WTC11 (cell line): Measurements from ENCODE around the gene ITGB4. TPM values are rescaled to one million over a fixed set of nuclear protein-coding genes. Genes with fewer than 3 reads are reported as not detected.

Source experiments
- ATAC-seq: fragments of 200-7000 bp; cut with Tn5 transposase; 2 replicates; pipeline ENCODE4 v1.10.0; 2021; ENCODE audit warnings: mild to moderate bottlenecking, moderate library complexity
- CTCF ChIA-PET: fragments of 300-600 bp; sonication (Branson Sonifier 250); formaldehyde crosslinking; loops from one replicate; lab custom pipeline; 2021; ENCODE audit warnings: antibody characterized with exemption; lab: Charles Lee
- POLR2A ChIA-PET: fragments of 350-600 bp; sonication (Branson Sonifier 250); formaldehyde crosslinking; loops from one replicate; lab custom pipeline; 2021; ENCODE audit warnings: antibody characterized with exemption; lab: Charles Lee
- DNase-seq: peaks from one replicate; pipeline ENCODE4 v3.0.0; 2021; ENCODE audit warnings: low spot score
- H3K27ac Mint-ChIP-seq: 2 replicates; pipeline ENCODE4 v1.8.0; 2021; ENCODE audit warnings: mixed read lengths
- H3K27me3 Mint-ChIP-seq: 2 replicates; pipeline ENCODE4 v1.8.0; 2021; ENCODE audit warnings: low read depth, mild to moderate bottlenecking, moderate library complexity, mixed read lengths
- H3K36me3 Mint-ChIP-seq: 2 replicates; pipeline ENCODE4 v1.8.0; 2021; ENCODE audit warnings: mixed read lengths
- H3K4me1 Mint-ChIP-seq: 2 replicates; pipeline ENCODE4 v1.8.0; 2022; ENCODE audit warnings: mixed read lengths
- H3K4me3 Mint-ChIP-seq: 2 replicates; pipeline ENCODE4 v1.8.0; 2021; ENCODE audit warnings: mild to moderate bottlenecking, moderate library complexity, mixed read lengths
- H3K9me3 Mint-ChIP-seq: 2 replicates; pipeline ENCODE4 v1.8.0; 2021; ENCODE audit warnings: mixed read lengths
- ESRRA ChIP-seq: sonication (generic); formaldehyde crosslinking; IDR thresholded peaks from 2 replicates; pipeline ENCODE4 v1.8.1; 2022; ENCODE audit warnings: mild to moderate bottlenecking, missing genetic modification reagents, borderline replicate concordance
- GRHL2 ChIP-seq: fragments of 250-450 bp; sonication (Bioruptor Pico); IDR thresholded peaks from 2 replicates; pipeline ENCODE4 v1.8.0; 2022; ENCODE audit warnings: mild to moderate bottlenecking, moderate library complexity; ENCODE audit not compliant: insufficient replicate concordance, severe bottlenecking
- IRF2 ChIP-seq: sonication (generic); formaldehyde crosslinking; IDR thresholded peaks from 2 replicates; pipeline ENCODE4 v1.8.0; 2022; ENCODE audit warnings: low read depth, missing genetic modification reagents, borderline replicate concordance
- JAZF1 ChIP-seq: fragments of 250-450 bp; sonication (Bioruptor Pico); IDR thresholded peaks from 2 replicates; pipeline ENCODE4 v1.9.0; 2021; ENCODE audit warnings: moderate library complexity, mild to moderate bottlenecking, inconsistent platforms
- NFE2L1 ChIP-seq: sonication (generic); formaldehyde crosslinking; IDR thresholded peaks from 2 replicates; pipeline ENCODE4 v1.8.1; 2023; ENCODE audit warnings: missing genetic modification reagents
- OVOL2 ChIP-seq: fragments of 250-450 bp; sonication (Bioruptor Pico); IDR thresholded peaks from 2 replicates; pipeline ENCODE4 v1.9.0; 2021; ENCODE audit warnings: mild to moderate bottlenecking, borderline replicate concordance
- PRDM15 ChIP-seq: sonication (generic); formaldehyde crosslinking; IDR thresholded peaks from 2 replicates; pipeline ENCODE4 v1.8.0; 2022; ENCODE audit warnings: missing genetic modification reagents
- RORB ChIP-seq: fragments of 250-450 bp; sonication (Bioruptor Pico); IDR thresholded peaks from 2 replicates; pipeline ENCODE4 v1.9.0; 2021; ENCODE audit warnings: mild to moderate bottlenecking
- TEAD4 ChIP-seq: sonication (generic); formaldehyde crosslinking; IDR thresholded peaks from 2 replicates; pipeline ENCODE4 v1.8.0; 2022; ENCODE audit warnings: mild to moderate bottlenecking, missing genetic modification reagents
- USF2 ChIP-seq: sonication (generic); formaldehyde crosslinking; IDR thresholded peaks from 2 replicates; pipeline ENCODE4 v1.8.1; 2023; ENCODE audit warnings: mild to moderate bottlenecking, missing genetic modification reagents, moderate library complexity
- ZNF425 ChIP-seq: fragments of 250-450 bp; sonication (Bioruptor Pico); conservative IDR thresholded peaks from 2 replicates; pipeline ENCODE4 v1.9.0; 2021; ENCODE audit warnings: mild to moderate bottlenecking
- total RNA-seq: library from RNA; stranded (reverse); gene quantifications from 3 replicates; pipeline ENCODE4 v1.2.3, GENCODE V29; 2021
- TF ChIP-seq, protein P1 (sequence below): fragments of 250-450 bp; sonication (Bioruptor Pico); IDR thresholded peaks from 2 replicates; pipeline ENCODE4 v2.1.2; 2022; ENCODE audit warnings: mild to moderate bottlenecking, moderate library complexity
- TF ChIP-seq, protein P2 (sequence below): sonication (generic); formaldehyde crosslinking; IDR thresholded peaks from 2 replicates; pipeline ENCODE4 v1.8.0; 2022; ENCODE audit warnings: mild to moderate bottlenecking, missing genetic modification reagents

The ITGB4 gene
- total RNA-seq, 1 experiment from 2014 or later, result 9.5 TPM

DNA sequence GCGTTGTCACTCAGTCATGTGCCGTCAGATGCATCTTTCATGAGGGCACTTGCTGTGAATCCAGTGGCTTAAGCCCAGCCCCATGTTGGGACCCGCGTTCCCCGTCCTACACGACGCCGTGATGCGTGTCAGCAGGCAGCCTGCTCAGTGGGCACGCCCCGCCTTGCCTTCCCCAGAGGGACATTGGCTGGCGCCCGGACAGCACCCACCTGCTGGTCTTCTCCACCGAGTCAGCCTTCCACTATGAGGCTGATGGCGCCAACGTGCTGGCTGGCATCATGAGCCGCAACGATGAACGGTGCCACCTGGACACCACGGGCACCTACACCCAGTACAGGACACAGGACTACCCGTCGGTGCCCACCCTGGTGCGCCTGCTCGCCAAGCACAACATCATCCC lies 8.8 kb downstream of the ITGB4 start (continued):
- TF ChIP-seq PRDM15, result no peak
- TF ChIP-seq USF2 (CRISPR knock-in tag), result no peak
- no peak for TF ChIP-seq TEAD4 (CRISPR knock-in tag)
- TF ChIP-seq RORB (CRISPR knock-in tag), result no peak
- no peak for TF ChIP-seq ZNF425 (CRISPR knock-in tag)
- TF ChIP-seq IRF2 (CRISPR knock-in tag), result no peak
- TF ChIP-seq OVOL2 (CRISPR knock-in tag), result no peak
- no peak for TF ChIP-seq NFE2L1 (CRISPR knock-in tag)
- no peak for TF ChIP-seq GRHL2
- TF ChIP-seq, all 79 proteins: peak for 0

DNA sequence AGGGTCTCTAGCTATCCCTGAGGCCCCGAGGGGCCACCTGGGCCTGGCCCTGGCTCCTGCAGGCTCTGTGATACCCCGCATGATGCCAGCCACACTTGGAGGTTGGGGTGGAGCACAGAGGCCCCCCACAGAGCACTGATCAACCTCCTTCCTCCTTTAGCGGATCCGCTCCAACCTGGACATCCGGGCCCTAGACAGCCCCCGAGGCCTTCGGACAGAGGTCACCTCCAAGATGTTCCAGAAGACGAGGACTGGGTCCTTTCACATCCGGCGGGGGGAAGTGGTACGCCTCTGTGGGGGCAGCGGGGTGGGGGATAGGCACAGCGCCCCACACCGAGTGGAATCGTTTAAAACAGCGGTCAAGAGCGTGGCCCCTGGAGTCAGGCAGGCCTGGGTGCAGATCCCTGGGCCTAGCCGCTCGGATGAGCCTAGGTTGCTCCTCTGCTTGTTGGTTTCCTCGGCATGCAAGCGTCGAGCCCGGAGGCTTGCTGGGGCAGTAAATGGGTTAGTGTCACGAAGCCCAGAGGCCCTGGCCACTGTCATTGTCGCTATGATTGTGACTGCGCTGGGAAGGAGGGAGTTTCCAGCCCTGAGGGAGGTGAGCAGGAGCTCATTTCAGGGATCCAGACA lies 9.9 kb downstream of the ITGB4 start:
- Mint-ChIP-seq H3K4me1 (no peaks in the 10 kb centered on the region), H3K27ac (no peak overlapping the region), H3K27me3 (no peaks in the 10 kb centered on the region), H3K9me3 (no peaks in the 10 kb centered on the region), H3K4me3 (no peak overlapping the region), H3K36me3 (no peaks in the 10 kb centered on the region)
- no peak for DNase-seq
- ChIA-PET POLR2A (interaction anchor here (0.6 kb wide), 1 partner anchor 107 kb away, joined by 3 read pairs; no protein-coding TSS in a partner anchor), CTCF (interaction anchor here (1.9 to 13.2 kb wide), 4 partner anchors 11 to 98 kb away, joined by 7 to 105 read pairs (median 14); partner anchors contain the start of genes ITGB4 and SMIM5)
- ATAC-seq, result no peak
- no peak for TF ChIP-seq JAZF1
- TF ChIP-seq, protein P1, sequence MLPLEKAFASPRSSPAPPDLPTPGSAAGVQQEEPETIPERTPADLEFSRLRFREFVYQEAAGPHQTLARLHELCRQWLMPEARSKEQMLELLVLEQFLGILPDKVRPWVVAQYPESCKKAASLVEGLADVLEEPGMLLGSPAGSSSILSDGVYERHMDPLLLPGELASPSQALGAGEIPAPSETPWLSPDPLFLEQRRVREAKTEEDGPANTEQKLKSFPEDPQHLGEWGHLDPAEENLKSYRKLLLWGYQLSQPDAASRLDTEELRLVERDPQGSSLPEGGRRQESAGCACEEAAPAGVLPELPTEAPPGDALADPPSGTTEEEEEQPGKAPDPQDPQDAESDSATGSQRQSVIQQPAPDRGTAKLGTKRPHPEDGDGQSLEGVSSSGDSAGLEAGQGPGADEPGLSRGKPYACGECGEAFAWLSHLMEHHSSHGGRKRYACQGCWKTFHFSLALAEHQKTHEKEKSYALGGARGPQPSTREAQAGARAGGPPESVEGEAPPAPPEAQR (CRISPR knock-in tag), result no peak
- TF ChIP-seq, protein P2, sequence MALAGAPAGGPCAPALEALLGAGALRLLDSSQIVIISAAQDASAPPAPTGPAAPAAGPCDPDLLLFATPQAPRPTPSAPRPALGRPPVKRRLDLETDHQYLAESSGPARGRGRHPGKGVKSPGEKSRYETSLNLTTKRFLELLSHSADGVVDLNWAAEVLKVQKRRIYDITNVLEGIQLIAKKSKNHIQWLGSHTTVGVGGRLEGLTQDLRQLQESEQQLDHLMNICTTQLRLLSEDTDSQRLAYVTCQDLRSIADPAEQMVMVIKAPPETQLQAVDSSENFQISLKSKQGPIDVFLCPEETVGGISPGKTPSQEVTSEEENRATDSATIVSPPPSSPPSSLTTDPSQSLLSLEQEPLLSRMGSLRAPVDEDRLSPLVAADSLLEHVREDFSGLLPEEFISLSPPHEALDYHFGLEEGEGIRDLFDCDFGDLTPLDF (CRISPR knock-in tag), result no peak
- TF ChIP-seq ESRRA, result no peak
